GM18502 (cell line): ENCODE results near the gene NSMCE1.

Experiments
- ATAC-seq: cut with Tn5 transposase; IDR thresholded peaks from one replicate; pipeline ENCODE4 v1.9.1; 2021; ENCODE audit warnings: mild to moderate bottlenecking; ENCODE audit not compliant: unreplicated experiment, poor library complexity

NSMCE1 gene

GRCh38 chr16:27199736-27200135 is 68.8 kb downstream of the NSMCE1 start:
- peak; percentile 42 for ATAC-seq

GRCh38 chr16:27199235-27199586 is 69.4 kb downstream of the NSMCE1 start:
- no peak for ATAC-seq

GRCh38 chr16:27198451-27199234 is 69.9 kb downstream of the NSMCE1 start:
- no peak for ATAC-seq

GRCh38 chr16:27197004-27197403 is 71.6 kb downstream of the NSMCE1 start:
- no peak for ATAC-seq

- ATAC-seq = no peak
These were observed 72.5 kb downstream of the NSMCE1 start for GRCh38 chr16:27195941-27196595.

GRCh38 chr16:27195076-27195741 is 73.4 kb downstream of the NSMCE1 start:
- no peak for ATAC-seq

GRCh38 chr16:27193300-27193990 is 75.1 kb downstream of the NSMCE1 start:
- ATAC-seq = no peak

GRCh38 chr16:27191352-27191924 is 77.1 kb downstream of the NSMCE1 start:
- no peak for ATAC-seq

- ATAC-seq = no peak
These were observed 78.2 kb downstream of the NSMCE1 start for GRCh38 chr16:27190316-27190871.

- no peak for ATAC-seq
These were observed 79.1 kb downstream of the NSMCE1 start for GRCh38 chr16:27189335-27189972.

GRCh38 chr16:27188633-27189032 is 79.9 kb downstream of the NSMCE1 start:
- ATAC-seq = no peak

- no peak for ATAC-seq
These were observed 82.8 kb downstream of the NSMCE1 start for GRCh38 chr16:27185776-27186130.

- no peak for ATAC-seq
These were observed 85.6 kb downstream of the NSMCE1 start for GRCh38 chr16:27182906-27183405.

- ATAC-seq = no peak
These were observed 87.4 kb downstream of the NSMCE1 start for GRCh38 chr16:27181019-27181790.

GRCh38 chr16:27179500-27180072 is 89.0 kb downstream of the NSMCE1 start:
- ATAC-seq = peak; percentile 82

- ATAC-seq = no peak
These were observed 91.4 kb downstream of the NSMCE1 start for GRCh38 chr16:27177031-27177774.

GRCh38 chr16:27175888-27176287 is 92.7 kb downstream of the NSMCE1 start:
- no peak for ATAC-seq
